NCI-H460 (cell line): ENCODE measurements around the gene AHNAK2. TPM values are rescaled to one million over a fixed set of nuclear protein-coding genes. Genes with fewer than 3 reads are reported as not detected.
"Not testable (repeated sequence)": the region's sequence is repeated elsewhere in the genome, so short reads cannot be mapped to it uniquely, and the experiment has no call there.

Source experiments
- DNase-seq: peaks from one replicate; pipeline ENCODE4 v3.0.0-alpha.2; 2016; ENCODE audit warnings: low read depth; ENCODE audit errors: extremely low read depth
- total RNA-seq: library from RNA; depleted of rRNA; stranded (reverse); fragments of >200 nt; shearing (Covaris generic); gene quantifications from 2 replicates; pipeline ENCODE4 v1.2.3, GENCODE V29; 2014

AHNAK2 gene
- total RNA-seq, 1 experiment from 2014 or later = 38.2 TPM

DNA sequence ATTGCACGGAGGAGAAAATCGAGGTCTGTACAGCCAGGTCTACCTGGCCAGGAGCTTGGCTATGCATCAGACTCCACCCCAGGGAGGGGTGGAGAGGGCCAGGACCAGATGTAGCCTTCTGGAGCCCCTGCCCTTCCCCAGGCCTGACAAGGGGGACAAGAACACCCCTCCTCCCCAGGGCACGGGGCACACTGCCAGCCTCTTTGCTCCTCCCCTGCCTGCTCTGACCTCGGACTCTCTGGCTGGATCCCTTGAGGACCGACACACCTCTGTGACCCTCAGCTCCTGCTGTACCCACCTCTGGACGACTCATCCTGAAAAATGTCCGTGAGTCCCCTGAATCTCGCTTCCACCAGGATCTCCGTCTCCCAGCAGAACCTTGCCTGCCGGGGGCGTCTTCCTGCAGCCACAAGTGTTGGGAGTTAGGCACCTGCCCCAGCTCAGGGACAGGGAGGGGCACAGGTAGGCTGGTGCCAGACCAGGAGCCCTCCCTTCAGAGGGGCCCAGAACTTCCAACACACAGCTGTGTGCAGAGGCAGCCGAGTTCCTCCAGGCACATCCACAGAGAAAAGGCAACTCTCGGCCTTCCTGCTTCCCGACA, 21.8 kb downstream of the AHNAK2 start:
- no peak for DNase-seq

DNA sequence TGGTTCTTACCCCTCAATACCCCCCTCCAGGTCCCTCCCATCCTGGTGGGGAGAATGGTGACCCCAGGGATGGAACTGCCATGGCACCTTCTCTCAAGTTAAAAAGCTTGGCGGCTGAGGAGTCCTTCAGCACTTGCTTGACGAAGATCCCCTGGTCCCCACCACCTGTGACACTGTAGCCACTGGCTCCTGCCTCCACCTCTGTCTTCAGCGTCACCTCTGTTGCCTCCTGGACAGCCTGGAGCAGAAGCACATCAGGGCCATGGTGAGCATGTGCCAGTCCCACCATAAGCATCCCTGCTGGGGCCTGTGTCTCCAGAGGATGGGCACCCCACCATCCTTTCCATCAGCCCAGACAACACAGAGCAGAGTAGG, 22.8 kb downstream of the AHNAK2 start:
- DNase-seq = no peak

- DNase-seq = no peak
Observed at GRCh38 chr14:104954746-104955395, 23.3 kb downstream of the AHNAK2 start.

- no peak for DNase-seq
Observed at GRCh38 chr14:104953896-104954656, 24.1 kb downstream of the AHNAK2 start.

GRCh38 chr14:104953097-104953496, 25.1 kb downstream of the AHNAK2 start:
- DNase-seq = no peak

DNA sequence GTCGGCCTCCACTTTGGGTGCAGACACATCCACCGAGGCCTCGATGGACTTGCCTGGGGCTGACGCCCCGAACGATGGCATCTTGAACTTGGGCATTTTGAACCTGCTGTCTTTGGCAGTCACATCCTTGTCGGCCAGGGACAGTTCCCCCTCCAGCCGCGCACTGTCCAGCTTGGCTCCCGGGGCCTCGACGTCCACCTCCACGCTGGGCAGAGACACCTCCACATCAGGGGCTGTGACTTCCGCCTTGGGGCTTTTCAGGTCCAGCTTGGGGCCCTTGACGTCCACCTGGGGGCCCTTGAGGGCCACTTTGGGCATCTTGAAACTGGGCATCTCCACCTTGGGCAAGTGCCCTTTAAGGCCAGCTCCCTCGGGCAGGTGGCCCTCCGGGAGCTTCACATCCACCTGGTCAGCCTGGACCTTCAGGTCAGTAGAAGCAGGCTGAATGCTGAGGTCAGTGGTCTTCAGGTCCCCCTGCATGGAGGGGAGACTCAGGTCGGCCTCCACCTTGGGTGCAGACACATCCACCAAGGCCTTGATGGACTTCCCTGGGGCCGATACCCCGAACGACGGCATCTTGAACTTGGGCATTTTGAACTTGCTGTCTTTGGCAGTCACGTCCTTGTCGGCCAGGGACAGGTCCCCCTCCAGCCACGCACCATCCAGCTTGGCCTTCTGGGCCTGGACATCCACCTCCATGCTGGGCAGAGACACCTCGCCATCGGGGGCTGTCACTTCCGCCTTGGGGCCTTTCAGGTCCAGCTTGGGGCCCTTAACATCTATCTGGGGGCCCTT, 26.1 kb downstream of the AHNAK2 start:
- DNase-seq = not testable (repeated sequence)

DNA sequence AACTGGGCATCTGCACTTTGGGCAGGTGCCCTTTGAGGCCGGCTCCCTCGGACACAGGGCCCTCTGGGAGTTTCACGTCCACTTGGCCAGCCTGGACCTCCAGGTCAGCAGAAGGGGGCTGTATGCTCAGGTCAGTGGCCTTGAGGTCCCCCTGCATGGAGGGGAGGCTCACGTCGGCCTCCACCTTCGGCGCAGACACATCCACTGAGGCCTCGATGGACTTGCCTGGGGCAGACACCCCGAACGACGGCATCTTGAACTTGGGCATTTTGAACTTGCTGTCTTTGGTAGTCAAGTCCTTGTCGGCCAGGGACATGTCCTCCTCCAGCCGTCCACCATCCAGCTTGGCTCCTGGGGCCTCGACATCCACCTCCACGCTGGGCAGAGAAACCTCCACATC, 27.5 kb downstream of the AHNAK2 start:
- not testable (repeated sequence) for DNase-seq

DNA sequence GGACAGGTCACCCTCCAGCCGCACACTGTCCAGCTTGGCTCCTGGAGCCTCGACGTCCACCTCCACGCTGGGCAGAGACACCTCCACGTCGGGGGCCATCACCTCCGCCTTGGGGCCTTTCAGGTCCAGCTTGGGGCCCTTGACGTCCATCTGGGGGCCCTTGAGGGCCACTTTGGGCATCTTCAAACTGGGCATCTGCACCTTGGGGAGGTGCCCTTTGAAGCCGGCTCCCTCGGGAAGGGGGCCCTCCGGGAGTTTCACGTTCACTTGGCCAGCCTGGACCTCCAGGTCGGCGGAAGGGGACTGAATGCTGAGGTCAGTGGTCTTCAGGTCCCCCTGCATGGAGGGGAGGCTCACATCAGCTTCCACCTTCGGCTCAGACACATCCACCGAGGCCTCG, 28.2 kb downstream of the AHNAK2 start:
- no peak for DNase-seq

- DNase-seq = not testable (repeated sequence)
Observed at GRCh38 chr14:104949406-104949955, 28.7 kb downstream of the AHNAK2 start.

DNA sequence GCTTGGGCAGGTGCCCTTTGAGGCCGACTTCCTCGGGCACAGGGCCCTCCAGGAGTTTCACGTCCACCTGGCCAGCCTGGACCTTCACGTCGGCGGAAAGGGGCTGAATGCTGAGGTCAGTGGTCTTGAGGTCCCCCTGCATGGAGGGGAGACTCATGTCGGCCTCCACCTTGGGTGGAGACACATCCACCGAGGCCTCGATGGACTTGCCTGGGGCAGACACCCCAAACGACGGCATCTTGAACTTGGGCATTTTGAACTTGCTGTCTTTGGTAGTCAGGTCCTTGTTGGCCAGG, 29.5 kb downstream of the AHNAK2 start:
- no peak for DNase-seq

- DNase-seq = not testable (repeated sequence)
Observed at GRCh38 chr14:104947881-104948735, 30.1 kb downstream of the AHNAK2 start.

DNA sequence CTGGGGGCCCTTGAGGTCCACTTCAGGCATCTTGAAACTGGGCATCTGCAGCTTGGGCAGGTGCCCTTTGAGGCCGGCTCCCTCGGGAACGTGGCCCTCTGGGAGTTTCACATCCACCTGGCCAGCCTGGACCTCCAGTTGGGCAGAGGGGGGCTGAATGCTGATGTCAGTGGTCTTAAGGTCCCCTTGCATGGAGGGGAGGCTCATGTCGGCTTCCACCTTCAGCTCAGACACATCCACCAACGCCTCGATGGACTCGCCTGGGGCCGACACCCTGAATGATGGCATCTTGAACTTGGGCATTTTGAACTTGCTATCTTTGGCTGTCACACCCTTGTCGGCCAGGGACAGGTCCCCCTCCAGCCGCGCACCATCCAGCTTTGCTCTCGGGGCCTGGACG, 31.0 kb downstream of the AHNAK2 start:
- DNase-seq = not testable (repeated sequence)

- not testable (repeated sequence) for DNase-seq
Observed at GRCh38 chr14:104945986-104946965, 31.9 kb downstream of the AHNAK2 start.

DNA sequence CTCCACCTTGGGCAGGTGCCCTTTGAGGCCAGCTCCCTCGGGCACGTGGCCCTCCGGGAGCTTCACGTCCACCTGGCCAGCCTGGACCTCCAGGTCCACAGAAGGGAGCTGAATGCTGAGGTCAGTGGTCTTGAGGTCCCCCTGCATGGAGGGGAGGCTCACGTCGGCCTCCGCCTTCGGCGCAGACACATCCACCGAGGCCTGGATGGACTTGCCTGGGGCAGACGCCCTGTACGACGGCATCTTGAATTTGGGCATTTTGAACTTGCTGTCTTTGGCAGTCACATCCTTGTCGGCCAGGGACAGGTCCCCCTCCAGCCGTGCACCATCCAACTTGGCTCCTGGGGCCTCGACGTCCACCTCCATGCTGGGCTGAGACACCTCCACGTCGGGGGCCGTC, 32.9 kb downstream of the AHNAK2 start:
- not testable (repeated sequence) for DNase-seq

- not testable (repeated sequence) for DNase-seq
Observed at GRCh38 chr14:104944436-104945205, 33.6 kb downstream of the AHNAK2 start.

GRCh38 chr14:104944016-104944308, 34.2 kb downstream of the AHNAK2 start:
- DNase-seq = not testable (repeated sequence)

- not testable (repeated sequence) for DNase-seq
Observed at GRCh38 chr14:104943216-104944015, 34.8 kb downstream of the AHNAK2 start.
